Ovary (tissue), 9 donors: ENCODE results near the gene ATP5PO. TPM values are rescaled to one million over a fixed set of nuclear protein-coding genes. Genes with fewer than 3 reads are reported as not detected.
A peak's percentile ranks its signal among the peaks of the same experiment; 100 is the strongest.

Experiments
- DNase-seq, 5 donors: peaks; one replicate each; pipeline ENCODE4 v3.0.0-alpha.2; 2019 to 2020
- H3K27ac ChIP-seq, 2 donors: fragments of 200-600 bp; one replicate each; pipeline versions ENCODE4 v1.5.1 to v1.8.0; 2019 to 2022
- H3K27me3 ChIP-seq: fragments of 200-600 bp; one replicate; pipeline ENCODE4 v1.8.0; 2022
- H3K36me3 ChIP-seq: fragments of 200-600 bp; sonication (generic); one replicate; pipeline ENCODE4 v1.5.1; 2019
- H3K4me1 ChIP-seq: one replicate; pipeline ENCODE4 v1.8.1; 2013; ENCODE audit warnings: mild to moderate bottlenecking, moderate library complexity; ENCODE audit not compliant: insufficient read depth
- H3K4me3 ChIP-seq: fragments of 200-600 bp; sonication (generic); one replicate; pipeline ENCODE4 v1.5.1; 2017
- H3K9me3 ChIP-seq, 2 donors: fragments of 200-600 bp in 1 of 2; sonication (generic) in 1 of 2; one replicate each; pipeline versions ENCODE4 v1.5.1 to v1.8.1; 2013 to 2019; ENCODE audit warnings: mild to moderate bottlenecking in 1 of 2, moderate library complexity in 1 of 2
- CTCF ChIP-seq, 3 donors: fragments of 450-650 bp in 2 of 3; fragments of 200-600 bp in 1 of 3; IDR thresholded peaks; one replicate each; pipeline versions ENCODE4 v1.5.1 to v1.8.0; 2016 to 2022; ENCODE audit warnings: antibody characterized with exemption in 3 of 3, mild to moderate bottlenecking in 1 of 3
- EP300 ChIP-seq: sonication (generic); formaldehyde crosslinking; IDR thresholded peaks from one replicate; pipeline ENCODE4 v1.6.1; 2017; ENCODE audit warnings: antibody characterized with exemption
- POLR2A ChIP-seq: fragments of 450-650 bp; IDR thresholded peaks from one replicate; pipeline ENCODE4 v1.6.1; 2017; ENCODE audit warnings: antibody characterized with exemption, mild to moderate bottlenecking, moderate library complexity
- whole genome bisulfite sequencing, 3 donors: extraction: QIAGEN DNeasy Blood & Tissue Kit in 1 of 3; methylation state at CpG; one replicate each; pipeline versions ENCODE4 v1.1.5 to v1.1.7; 2013 to 2017; 5-methylcytosine and 5-hydroxymethylcytosine counted together
- intact Hi-C, 4 donors: fragments of 100-400 bp; cut with DNase I; formaldehyde crosslinking; loops; one replicate each; pipeline versions ENCODE4 v1.11.0 to v1.15.1; 2022 to 2023
- polyA plus RNA-seq, 2 donors: library from polyadenylated mRNA; stranded (reverse); fragments of 200-250 nt in 1 of 2; fragments of 350-450 nt in 1 of 2; fragmentation: Illumina TruSeq in 1 of 2; extraction: RNeasy Lipid Tissue Mini Kit (QIAGEN cat#74804) in 1 of 2; gene quantifications; one replicate each; pipeline ENCODE4 v1.2.3, GENCODE V29; 2013 to 2014
- total RNA-seq, 7 donors: library from RNA; depleted of rRNA in 2 of 7; stranded (reverse); fragments of >200 nt in 2 of 7; fragmentation: NEBNext Ultra II Directional in 3 of 7; extraction: Animal tissue kit (Norgen Biotek cat#: 25700) in 3 of 7; gene quantifications; one replicate each; pipeline versions ENCODE4 v1.1.0 to v1.2.4, GENCODE V29; 2016 to 2023
- donor health status: DM: no; HTN: no; CAD: no; lungs with moderate emphysema.
- donor health status: DM: no; HTN: no; CAD: no.
- donor health status: Bipolar disorder and iron deficiency.
- donor health status: DM: yes; HTN: yes; CAD: no.
- donor health status: DM: no; HTN: no; CAD: no.
- donor health status: DM: yes; HTN: yes; CAD: no.

ATP5PO gene
- total and polyA plus RNA-seq, 9 donors = 144 to 283 (median 170) TPM

GRCh38 chr21:33950431-33951079 lies 35.0 kb upstream of the ATP5PO start:
- 80 to 86% (median 84%) methylated on average over 10 of the region's 10 CpGs for WGBS, 3 donors
- no peaks in the 10 kb centered on the region for H3K9me3 ChIP-seq
- no peaks in the 10 kb centered on the region for H3K27me3 ChIP-seq
- DNase-seq = no peak
- TF ChIP-seq CTCF (IDR thresholded peaks at IDR 0.05) (no peak), EP300 (no peak), POLR2A (no peak)
- peaks cover 12% of the 10 kb centered on the region for H3K4me1 ChIP-seq
- intact Hi-C loops = no loop called here
- H3K27ac ChIP-seq = no peak overlapping the region
- H3K36me3 ChIP-seq = no peaks in the 10 kb centered on the region
- H3K4me3 ChIP-seq = no peak overlapping the region

DNA sequence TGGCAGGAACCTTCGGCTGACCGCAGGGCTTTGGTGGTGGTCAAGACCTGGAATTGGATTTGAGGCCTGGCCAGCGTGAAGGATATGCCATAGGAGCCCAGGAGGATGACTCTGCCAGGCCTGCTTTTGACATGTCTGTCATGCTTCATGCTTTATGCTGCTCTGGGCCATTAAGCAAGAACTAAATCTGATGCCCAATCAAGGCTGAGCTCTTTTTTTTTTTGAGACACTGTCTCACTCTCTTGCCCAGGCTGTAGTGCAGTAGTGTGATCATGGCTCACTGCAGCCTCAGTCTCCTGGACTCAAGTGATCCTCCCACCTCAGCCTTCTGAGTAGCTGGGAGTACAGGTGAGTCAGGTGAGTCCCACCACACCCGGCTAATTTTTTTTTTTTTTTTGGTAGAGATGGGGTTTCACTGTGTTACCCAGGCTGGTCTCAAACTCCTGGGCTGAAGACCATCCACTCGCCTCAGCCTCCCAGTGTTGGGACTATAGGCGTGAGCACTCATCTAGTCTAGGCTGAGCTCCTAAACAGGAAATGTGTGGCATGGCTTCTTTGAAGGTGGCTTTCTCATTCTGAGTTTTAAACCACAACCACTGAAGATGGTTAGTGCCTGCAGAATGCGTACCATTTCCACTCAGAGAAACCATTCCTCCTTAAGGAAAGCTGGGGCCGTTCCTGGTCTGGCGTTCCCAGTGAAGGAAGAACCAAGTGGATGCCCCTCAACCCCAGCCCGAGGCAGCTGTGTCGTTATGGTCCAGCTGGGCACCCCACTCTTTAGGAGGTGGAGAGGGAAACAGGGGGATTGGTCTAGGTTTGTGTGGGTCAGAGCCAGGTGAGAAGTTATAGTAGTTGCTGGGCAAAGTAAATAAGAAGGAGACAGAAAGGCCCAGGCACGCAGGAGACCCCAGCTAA lies 34.2 kb upstream of the ATP5PO start:
- WGBS, 3 donors = 95 to 96% (median 96%) methylated on average over 12 of the region's 12 CpGs
- Histone ChIP-seq H3K27me3 (no peaks in the 10 kb centered on the region), H3K27ac (no peak overlapping the region), H3K4me3 (no peak overlapping the region), H3K36me3 (no peaks in the 10 kb centered on the region), H3K4me1 (peaks cover 12% of the 10 kb centered on the region), H3K9me3 (no peaks in the 10 kb centered on the region)
- DNase-seq = no peak
- intact Hi-C loops = no loop called here
- TF ChIP-seq CTCF (IDR thresholded peaks at IDR 0.05) (no peak), POLR2A (no peak)

DNA sequence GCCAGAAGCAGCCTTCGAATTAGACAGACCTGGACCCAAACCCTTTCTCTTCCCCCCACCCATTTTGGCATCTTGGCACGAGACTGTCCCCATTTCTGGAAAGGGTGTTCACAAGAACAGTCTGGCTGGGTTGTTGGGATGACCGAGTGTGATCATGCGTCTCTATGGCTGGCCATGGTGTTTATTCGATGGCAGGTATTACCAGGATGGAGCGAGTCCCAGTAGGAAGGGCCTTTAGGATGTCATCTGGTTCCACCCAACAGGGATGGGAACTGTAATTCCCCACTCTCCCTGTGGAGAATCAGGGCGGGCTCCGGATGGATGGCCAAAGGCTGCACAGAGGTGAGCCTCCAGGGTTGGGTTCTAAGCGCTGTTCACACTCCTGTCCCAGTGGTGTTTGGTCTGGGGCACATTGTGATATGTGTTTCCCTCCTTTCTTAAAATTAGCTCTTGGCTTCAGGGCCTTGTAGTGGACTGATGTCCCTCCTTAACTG lies 33.4 kb upstream of the ATP5PO start:
- Histone ChIP-seq H3K27me3 (no peaks in the 10 kb centered on the region), H3K36me3 (no peaks in the 10 kb centered on the region), H3K4me1 (peaks cover 12% of the 10 kb centered on the region), H3K9me3 (no peaks in the 10 kb centered on the region), H3K27ac (no peak overlapping the region), H3K4me3 (no peak overlapping the region)
- intact Hi-C loops = no loop called here
- WGBS, 3 donors = 86 to 92% (median 90%) methylated on average over 9 of the region's 9 CpGs
- TF ChIP-seq EP300 = no peak
- TF ChIP-seq POLR2A = no peak
- TF ChIP-seq CTCF (IDR thresholded peaks at IDR 0.05) = no peak
- DNase-seq = no peak

- intact Hi-C loops = no loop called here
- no peaks in the 10 kb centered on the region for H3K36me3 ChIP-seq
- 33 to 41% (median 38%) methylated on average over 17 of the region's 17 CpGs for WGBS, 3 donors
- peaks cover 12% of the 10 kb centered on the region for H3K4me1 ChIP-seq
- DNase-seq = peak in 3 of 5 donors; percentile 18 to 37 (median 32)
- no peaks in the 10 kb centered on the region for H3K27me3 ChIP-seq
- no peak overlapping the region for H3K4me3 ChIP-seq
- H3K27ac ChIP-seq = peak overlapping the region in 1 of 2 donors; percentile 46
- H3K9me3 ChIP-seq = no peaks in the 10 kb centered on the region
- TF ChIP-seq POLR2A (no peak), CTCF (IDR thresholded peaks at IDR 0.05) (no peak), EP300 (no peak)
Measured at GRCh38 chr21:33948096-33948950, 32.7 kb upstream of the ATP5PO start.
